ENCODE results near the gene CNTNAP5.
"Not testable (repeated sequence)": the region's sequence is repeated elsewhere in the genome, so short reads cannot be mapped to it uniquely, and the experiment has no call there.

Gene CNTNAP5

GRCh38 chr2:124333784-124334183, 308.7 kb downstream of the CNTNAP5 start:
- no peak for DNase-seq

GRCh38 chr2:124335058-124335457, 310.0 kb downstream of the CNTNAP5 start:
- no peak for DNase-seq

GRCh38 chr2:124339709-124340108, 314.6 kb downstream of the CNTNAP5 start:
- DNase-seq = no peak

DNA sequence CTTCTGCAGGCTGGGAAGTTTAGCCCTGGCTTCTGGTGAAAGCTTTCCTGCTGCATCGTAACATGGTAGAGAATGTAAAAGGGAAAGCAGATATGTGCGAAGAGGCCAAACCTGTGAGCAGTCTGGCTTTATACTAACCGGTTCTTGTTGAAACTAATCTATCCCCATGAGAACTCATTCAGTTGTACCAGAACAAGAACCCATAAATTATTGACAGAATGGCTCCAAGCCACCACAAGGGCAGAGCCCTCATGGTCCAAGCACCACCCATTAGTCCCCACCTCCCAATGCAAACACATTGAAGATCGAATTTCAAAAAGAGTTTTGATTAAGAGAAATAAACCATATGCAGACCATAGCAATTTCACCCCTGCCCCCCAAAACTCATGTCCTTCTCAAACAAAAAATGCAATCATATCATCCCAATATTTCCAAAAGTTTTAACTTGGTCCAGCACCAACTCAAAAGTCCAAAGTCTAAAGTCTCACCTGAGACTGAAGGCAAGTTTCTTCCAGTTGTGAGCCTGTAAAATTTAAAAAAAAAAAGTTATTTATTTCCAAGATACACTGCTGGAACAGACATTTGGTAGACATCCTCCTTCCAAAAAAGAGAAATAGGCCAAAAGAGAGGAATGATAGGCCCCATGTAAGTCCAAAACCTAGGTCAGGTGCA, 318.9 kb downstream of the CNTNAP5 start:
- DNase-seq = no peak

DNA sequence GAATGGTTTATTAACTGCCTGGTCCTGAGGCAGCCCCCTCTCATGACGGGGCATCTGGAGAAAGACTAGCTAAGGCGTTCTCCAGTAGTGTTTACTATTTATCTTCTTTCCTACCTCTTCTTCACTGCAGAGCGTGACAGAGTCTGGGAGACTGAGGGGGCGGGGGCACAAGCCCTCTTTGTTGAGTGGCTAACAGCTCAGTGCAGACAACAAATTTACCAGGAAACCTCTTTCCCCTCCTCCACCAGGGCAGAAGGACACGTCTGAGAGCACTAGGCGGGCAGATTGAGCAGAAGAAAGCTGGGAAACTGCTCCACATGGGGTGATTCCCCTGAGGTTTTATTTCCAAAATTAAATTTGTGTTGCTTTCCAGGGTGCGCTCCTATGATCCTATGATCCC, 322.1 kb downstream of the CNTNAP5 start:
- DNase-seq = no peak

DNA sequence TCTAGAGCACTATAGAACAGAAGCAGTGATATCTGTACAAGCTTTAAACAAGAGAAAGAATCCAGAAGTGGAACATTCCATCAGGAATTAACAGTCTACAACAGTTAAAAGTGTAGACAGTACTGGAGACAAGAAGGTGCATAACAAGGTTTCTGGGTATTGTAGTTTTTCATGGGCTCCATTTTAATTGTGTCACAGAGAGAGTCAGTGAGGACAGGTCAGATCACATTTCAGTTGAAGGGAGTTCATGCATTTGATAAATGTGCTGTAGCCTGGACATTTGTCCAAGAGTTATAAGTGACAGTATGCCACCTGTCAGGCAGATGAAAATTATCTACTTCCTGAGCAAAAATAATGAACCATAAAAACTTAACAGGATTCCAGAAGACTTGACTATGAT, 328.6 kb downstream of the CNTNAP5 start:
- no peak for DNase-seq

DNA sequence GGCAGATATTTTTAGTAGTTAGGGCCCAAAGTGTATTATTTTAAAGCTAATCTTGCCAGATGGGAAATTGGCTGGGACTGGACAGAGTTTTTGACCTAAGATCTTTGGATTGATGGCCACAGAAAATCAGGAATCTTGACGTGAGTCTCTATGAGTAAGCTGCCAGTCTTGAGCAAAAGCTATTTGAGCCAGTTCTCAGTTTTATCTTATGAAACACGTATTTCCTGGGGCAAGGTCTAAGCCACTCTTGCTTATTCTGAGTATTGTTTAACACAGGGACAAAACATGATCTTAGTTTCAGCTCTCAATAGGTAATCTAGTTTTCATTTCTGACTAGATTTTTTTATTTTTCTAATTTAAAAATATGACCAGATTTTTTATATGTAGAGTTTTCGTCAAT, 329.4 kb downstream of the CNTNAP5 start:
- no peak for DNase-seq

DNA sequence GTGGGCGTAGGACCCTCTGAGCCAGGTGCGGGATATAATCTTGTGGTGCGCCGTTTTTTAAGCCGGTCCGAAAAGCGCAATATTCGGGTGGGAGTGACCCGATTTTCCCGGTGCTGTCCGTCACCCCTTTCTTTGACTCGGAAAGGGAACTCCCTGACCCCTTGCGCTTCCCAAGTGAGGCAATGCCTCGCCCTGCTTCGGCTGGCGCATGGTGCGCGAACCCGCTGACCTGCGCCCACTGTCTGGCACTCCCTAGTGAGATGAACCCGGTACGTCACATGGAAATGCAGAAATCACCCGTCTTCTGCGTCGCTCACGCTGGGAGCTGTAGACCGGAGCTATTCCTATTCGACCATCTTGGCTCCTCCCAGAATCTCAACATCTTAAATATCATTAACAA, 336.9 kb downstream of the CNTNAP5 start:
- not testable (repeated sequence) for DNase-seq

DNA sequence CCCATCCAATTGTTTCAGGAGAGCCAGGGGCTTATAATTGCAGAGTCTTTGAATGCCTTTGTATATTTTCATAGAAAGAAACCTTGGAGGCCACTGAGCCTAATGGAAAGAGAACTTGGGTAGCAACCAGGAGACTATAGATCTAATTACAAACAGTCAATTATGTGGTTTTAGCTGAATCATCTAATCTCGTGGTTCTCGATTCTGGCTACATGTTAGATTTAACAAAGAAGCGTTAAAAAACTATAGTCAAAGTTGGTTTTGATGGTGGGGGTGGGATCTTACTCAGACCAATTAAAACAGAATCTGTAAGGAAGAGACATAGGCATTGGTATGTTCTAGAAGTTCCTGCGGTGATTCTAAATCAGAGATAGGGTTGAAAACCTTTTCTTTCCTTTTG, 344.1 kb downstream of the CNTNAP5 start:
- DNase-seq = no peak

DNA sequence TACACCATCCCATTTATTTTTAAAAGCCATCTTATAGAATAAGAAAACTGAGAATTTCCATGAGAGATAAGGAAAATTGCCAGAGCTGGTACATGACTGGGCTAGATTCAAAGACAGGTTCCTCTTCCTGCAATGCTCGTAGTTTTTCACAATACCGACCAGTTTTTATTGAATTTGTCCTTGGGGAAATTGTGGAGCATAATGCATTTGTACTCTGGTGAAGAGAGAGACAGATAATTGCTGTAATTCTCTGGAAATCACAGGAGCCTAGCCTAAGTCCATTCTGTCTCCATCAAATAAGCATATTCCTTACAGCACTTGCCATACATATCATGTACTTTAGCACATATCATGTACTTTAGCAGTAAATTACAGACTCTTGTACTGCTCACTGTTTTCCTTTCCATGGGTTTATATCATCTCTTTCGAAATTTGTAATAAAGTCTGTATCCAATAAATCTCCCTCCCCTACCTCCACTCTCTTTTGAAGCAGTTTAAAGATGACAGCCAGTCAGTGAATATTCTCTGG, 355.2 kb downstream of the CNTNAP5 start:
- no peak for DNase-seq

- DNase-seq = no peak
Measured at GRCh38 chr2:124382067-124382618, 357.1 kb downstream of the CNTNAP5 start.

DNA sequence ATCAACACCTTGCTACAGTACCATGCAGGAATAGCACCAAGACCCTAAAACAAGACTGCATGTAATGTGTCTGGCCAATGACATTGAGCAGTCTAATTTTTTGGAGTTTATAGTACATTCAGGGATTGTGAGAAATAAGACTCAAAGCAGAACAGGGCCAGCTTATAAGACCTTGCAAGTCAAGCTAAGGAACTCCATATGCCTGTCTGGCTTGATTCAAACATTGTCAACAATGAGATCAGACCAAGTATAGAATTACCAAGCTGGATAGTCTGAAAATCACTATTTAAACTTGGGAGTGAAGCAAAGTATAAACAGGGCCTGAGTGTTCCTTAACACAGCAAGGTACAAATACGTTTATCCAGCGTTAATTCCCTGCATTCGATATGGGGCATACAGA, 370.9 kb downstream of the CNTNAP5 start:
- DNase-seq = no peak

DNA sequence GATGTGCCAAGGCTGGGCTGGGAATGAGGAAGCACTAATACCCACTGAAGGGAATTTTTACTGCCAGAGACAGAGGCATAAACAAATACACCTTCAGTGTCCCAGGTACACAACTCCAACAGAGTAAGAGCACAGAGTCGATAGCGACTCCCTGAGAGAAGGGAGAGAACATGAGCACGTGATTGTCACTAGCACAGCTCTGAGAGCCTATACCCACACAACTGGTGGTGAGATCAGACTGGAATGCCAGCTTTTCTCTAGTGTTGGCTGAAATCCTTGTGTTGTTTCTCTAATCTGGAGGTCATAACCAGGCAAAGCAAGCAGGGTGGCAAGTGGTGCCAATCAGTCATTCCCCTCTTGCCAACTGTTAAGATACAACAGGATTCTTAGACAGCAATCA, 377.2 kb downstream of the CNTNAP5 start:
- no peak for DNase-seq

- DNase-seq = not testable (repeated sequence)
Measured at GRCh38 chr2:124407836-124408534, 382.9 kb downstream of the CNTNAP5 start.

GRCh38 chr2:124424074-124424473, 399.0 kb downstream of the CNTNAP5 start:
- DNase-seq = no peak

GRCh38 chr2:124426122-124426521, 401.0 kb downstream of the CNTNAP5 start:
- DNase-seq = no peak

DNA sequence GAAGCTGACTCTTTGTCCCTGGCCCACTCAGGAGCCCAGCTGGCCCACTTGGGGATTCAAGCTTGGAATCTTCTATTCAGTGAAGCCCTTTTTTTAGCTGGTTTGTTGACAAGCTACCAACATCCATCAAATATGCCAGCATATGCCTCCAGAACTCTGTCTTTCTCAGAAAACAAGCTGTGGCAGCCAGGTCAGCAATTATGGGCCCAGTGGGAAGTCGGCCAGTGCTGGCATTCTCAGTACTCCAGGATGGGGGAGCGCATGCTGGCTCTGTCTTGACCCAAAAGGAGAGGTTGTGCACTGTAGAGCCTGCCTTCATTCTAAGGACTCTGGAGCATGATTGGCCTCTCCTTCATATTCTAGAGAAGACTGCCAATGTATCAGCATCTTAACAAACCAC, 401.5 kb downstream of the CNTNAP5 start:
- no peak for DNase-seq

GRCh38 chr2:124437811-124438210, 412.7 kb downstream of the CNTNAP5 start:
- DNase-seq = no peak

GRCh38 chr2:124450481-124450880, 425.4 kb downstream of the CNTNAP5 start:
- DNase-seq = no peak

GRCh38 chr2:124476291-124476690, 451.2 kb downstream of the CNTNAP5 start:
- no peak for DNase-seq

GRCh38 chr2:124478761-124479160, 453.7 kb downstream of the CNTNAP5 start:
- DNase-seq = no peak

- DNase-seq = no peak
Measured at GRCh38 chr2:124480958-124481357, 455.9 kb downstream of the CNTNAP5 start.

- DNase-seq = no peak
Measured at GRCh38 chr2:124482044-124482443, 457.0 kb downstream of the CNTNAP5 start.

GRCh38 chr2:124482551-124482950, 457.5 kb downstream of the CNTNAP5 start:
- DNase-seq = no peak

Measured in left hindlimb (tissue), 1 donor.